ENCODE data around the gene INPP4A. TPM values are rescaled to one million over a fixed set of nuclear protein-coding genes. Genes with fewer than 3 reads are reported as not detected.
A peak's percentile ranks its signal among the peaks of the same experiment; 100 is the strongest.

INPP4A gene
- total and polyA plus RNA-seq, 8 donors = 1.5 to 65.3 (median 12.2) TPM

GRCh38 chr2:98558852-98559530 is 114.3 kb downstream of the INPP4A start:
- 71 to 88% (median 84%) methylated on average over 16 of the region's 16 CpGs for WGBS, 5 donors
- intact Hi-C loops (cut with DNase I; ENCODE audit: low total_unique reads) = no loop called here
- TF ChIP-seq CTCF (IDR thresholded peaks at IDR 0.05) (no peak), EP300 (IDR thresholded peaks at IDR 0.05) (no peak), POLR2A (IDR thresholded peaks at IDR 0.05) (no peak), POLR2AphosphoS5 (IDR thresholded peaks at IDR 0.05) (no peak)

GRCh38 chr2:98559581-98559980 is 114.9 kb downstream of the INPP4A start:
- Histone ChIP-seq H3K4me3 (no peak overlapping the region), H3K4me1 (peaks cover 0 to 29% (median 13%) of the 10 kb centered on the region in 4 donors), H3K27ac (peak overlapping the region in 4 of 5 donors; percentile 24 to 75 (median 62)), H3K27me3 (no peaks in the 10 kb centered on the region), H3K36me3 (peaks cover 36 to 77% (median 68%) of the 10 kb centered on the region in 4 donors), H3K9me3 (no peaks in the 10 kb centered on the region)
- 80 to 89% (median 82%) methylated on average over 3 of the region's 3 CpGs for WGBS, 5 donors
- intact Hi-C loops (cut with DNase I; ENCODE audit: low total_unique reads) = no loop called here
- no peak for DNase-seq
- TF ChIP-seq POLR2AphosphoS5 (IDR thresholded peaks at IDR 0.05) (no peak), CTCF (IDR thresholded peaks at IDR 0.05) (no peak), POLR2A (IDR thresholded peaks at IDR 0.05) (no peak), EP300 (IDR thresholded peaks at IDR 0.05) (no peak)

More at GRCh38 chr2:98558852-98559530, 114.3 kb downstream of the INPP4A start:
- H3K4me1 ChIP-seq = peaks cover 0 to 29% (median 13%) of the 10 kb centered on the region in 4 donors
- H3K27me3 ChIP-seq = no peaks in the 10 kb centered on the region
- H3K4me3 ChIP-seq = no peak overlapping the region
- H3K9me3 ChIP-seq = no peaks in the 10 kb centered on the region
- H3K36me3 ChIP-seq = peaks cover 33 to 77% (median 68%) of the 10 kb centered on the region in 4 donors
- no peak for DNase-seq
- H3K27ac ChIP-seq = peak overlapping the region in 4 of 5 donors; percentile 24 to 75 (median 62)

- no peak for TF ChIP-seq POLR2AphosphoS5 (IDR thresholded peaks at IDR 0.05)
- Histone ChIP-seq H3K27ac (peak overlapping the region in 4 of 5 donors; percentile 60 to 75 (median 64)), H3K9me3 (no peaks in the 10 kb centered on the region), H3K4me3 (no peak overlapping the region), H3K4me1 (peaks cover 0 to 29% (median 13%) of the 10 kb centered on the region in 4 donors), H3K27me3 (no peaks in the 10 kb centered on the region), H3K36me3 (peaks cover 33 to 77% (median 68%) of the 10 kb centered on the region in 4 donors)
- intact Hi-C loops (cut with DNase I; ENCODE audit: low total_unique reads) = no loop called here
- DNase-seq = no peak
- 61 to 91% (median 87%) methylated on average over 7 to 9 of the region's 9 CpGs for WGBS, 5 donors
Observed at GRCh38 chr2:98560256-98560771, 115.7 kb downstream of the INPP4A start.

- H3K27me3 ChIP-seq = no peaks in the 10 kb centered on the region
- peaks cover 0 to 29% (median 13%) of the 10 kb centered on the region in 4 donors for H3K4me1 ChIP-seq
- no peak for TF ChIP-seq EP300 (IDR thresholded peaks at IDR 0.05)
- no peak for TF ChIP-seq CTCF (IDR thresholded peaks at IDR 0.05)
- no peak for TF ChIP-seq POLR2A (IDR thresholded peaks at IDR 0.05)
- TF ChIP-seq POLR2AphosphoS5 (IDR thresholded peaks at IDR 0.05) = no peak
- no peak overlapping the region for H3K4me3 ChIP-seq
- no peak for DNase-seq
- H3K36me3 ChIP-seq = peaks cover 28 to 77% (median 68%) of the 10 kb centered on the region in 4 donors
- WGBS, 5 donors = 78 to 87% (median 84%) methylated on average over 9 of the region's 9 CpGs
- H3K27ac ChIP-seq = peak overlapping the region in 4 of 5 donors; percentile 60 to 75 (median 64)
- intact Hi-C loops (cut with DNase I; ENCODE audit: low total_unique reads) = no loop called here
- no peaks in the 10 kb centered on the region for H3K9me3 ChIP-seq
Observed at GRCh38 chr2:98561018-98561417, 116.4 kb downstream of the INPP4A start.
